ENCODE data around the gene SLC13A2. TPM values are rescaled to one million over a fixed set of nuclear protein-coding genes. Genes with fewer than 3 reads are reported as not detected.

Gene SLC13A2
- total and polyA plus RNA-seq, 11 donors, result 0.03 TPM; not detected in 10

DNA sequence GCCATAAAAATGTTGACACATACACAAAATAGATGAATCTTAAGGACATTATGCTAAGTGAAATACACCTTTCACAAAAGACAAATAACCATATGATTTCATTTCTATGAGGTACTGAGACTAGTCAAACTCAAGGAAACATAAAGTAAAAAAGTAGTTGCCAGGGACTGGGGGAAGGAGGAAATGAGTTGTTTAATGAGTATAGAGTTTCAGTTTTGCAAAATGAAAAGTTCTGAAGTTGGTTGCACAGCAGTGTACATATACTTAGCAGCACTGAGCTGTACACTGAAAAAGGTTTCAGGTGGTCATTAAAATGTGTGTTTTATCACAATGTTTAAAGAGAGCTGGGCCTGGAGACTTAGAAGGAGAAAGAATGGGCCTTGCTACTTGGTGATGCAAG is 4.7 kb upstream of the SLC13A2 start:
- Histone ChIP-seq H3K27ac (no peak overlapping the region), H3K9me3 (no peaks in the 10 kb centered on the region), H3K27me3 (peaks cover 0 to 18% (median 0%) of the 10 kb centered on the region in 9 donors), H3K36me3 (no peaks in the 10 kb centered on the region), H3K4me1 (peaks cover 0 to 15% (median 0%) of the 10 kb centered on the region in 12 donors), H3K4me3 (no peak overlapping the region)
- DNase-seq, result no peak
- intact Hi-C loops (cut with DNase I), result no loop called here
- TF ChIP-seq POLR2A (IDR thresholded peaks at IDR 0.05), result no peak
- no peak for ATAC-seq

DNA sequence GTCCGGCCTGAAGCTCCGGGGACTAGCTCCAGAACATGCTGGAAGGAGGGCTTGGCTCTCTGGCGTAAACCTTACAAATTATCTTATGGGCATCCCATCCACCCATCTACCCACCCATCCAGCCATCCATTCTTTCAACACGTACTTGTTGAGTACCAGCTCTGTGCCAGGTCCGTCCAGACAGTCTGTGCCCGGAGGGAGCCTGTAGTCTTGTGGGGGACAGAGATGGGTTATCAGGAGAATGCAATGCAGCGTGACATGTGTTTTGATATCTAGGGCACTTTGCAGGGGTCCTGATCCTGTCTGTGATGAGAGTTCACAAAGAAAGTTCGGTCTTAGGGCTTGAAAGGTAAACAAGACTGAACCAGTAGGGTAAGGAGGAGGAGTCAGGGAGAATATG is 4.1 kb upstream of the SLC13A2 start:
- TF ChIP-seq POLR2A (IDR thresholded peaks at IDR 0.05), result no peak
- TF ChIP-seq, protein P1, sequence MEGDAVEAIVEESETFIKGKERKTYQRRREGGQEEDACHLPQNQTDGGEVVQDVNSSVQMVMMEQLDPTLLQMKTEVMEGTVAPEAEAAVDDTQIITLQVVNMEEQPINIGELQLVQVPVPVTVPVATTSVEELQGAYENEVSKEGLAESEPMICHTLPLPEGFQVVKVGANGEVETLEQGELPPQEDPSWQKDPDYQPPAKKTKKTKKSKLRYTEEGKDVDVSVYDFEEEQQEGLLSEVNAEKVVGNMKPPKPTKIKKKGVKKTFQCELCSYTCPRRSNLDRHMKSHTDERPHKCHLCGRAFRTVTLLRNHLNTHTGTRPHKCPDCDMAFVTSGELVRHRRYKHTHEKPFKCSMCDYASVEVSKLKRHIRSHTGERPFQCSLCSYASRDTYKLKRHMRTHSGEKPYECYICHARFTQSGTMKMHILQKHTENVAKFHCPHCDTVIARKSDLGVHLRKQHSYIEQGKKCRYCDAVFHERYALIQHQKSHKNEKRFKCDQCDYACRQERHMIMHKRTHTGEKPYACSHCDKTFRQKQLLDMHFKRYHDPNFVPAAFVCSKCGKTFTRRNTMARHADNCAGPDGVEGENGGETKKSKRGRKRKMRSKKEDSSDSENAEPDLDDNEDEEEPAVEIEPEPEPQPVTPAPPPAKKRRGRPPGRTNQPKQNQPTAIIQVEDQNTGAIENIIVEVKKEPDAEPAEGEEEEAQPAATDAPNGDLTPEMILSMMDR (IDR thresholded peaks at IDR 0.05), result no peak
- 55 to 78% (median 64%) methylated on average over 8 of the region's 8 CpGs for WGBS, 4 donors
- H3K27me3 ChIP-seq, result peaks cover 0 to 18% (median 0%) of the 10 kb centered on the region in 9 donors

DNA sequence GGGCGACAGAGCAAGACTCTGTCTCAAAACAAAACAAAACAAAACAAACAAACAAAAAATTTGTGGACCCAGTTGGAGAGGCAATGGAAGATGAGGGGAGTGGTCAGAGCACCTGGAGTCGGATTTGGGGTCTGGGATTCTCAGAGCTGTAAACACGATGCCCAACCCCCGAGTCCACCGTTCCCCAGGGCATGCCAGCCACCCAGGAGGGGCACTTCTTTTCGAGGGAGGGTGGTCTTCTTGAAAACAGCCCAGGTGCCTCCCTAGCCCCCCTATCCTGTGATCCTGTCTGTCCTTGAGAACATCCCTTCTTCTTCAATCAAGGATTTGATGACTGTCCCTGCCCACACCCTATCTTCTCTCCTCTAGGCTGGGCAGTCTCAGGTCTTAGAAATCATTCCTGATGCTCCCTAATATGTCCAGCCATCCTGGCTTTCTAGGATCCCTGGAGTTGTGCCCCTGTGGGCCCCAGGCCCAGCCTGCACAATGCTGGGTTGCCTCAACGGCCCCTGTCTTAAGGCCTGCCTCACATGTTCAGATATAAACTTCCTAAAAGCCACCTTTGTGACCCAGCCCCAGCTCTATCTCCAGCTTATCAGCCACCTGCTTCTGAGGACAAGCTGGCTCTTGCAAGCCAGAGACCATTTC is 3.1 kb upstream of the SLC13A2 start:
- WGBS, 4 donors, result 70 to 81% (median 78%) methylated on average over 7 of the region's 7 CpGs
- intact Hi-C loops (cut with DNase I), result loop anchor here in 1 of 10 donors (10.0 kb wide), 1 partner anchor 56 kb away; no protein-coding TSS in a partner anchor

More for the DNA sequence above, 4.1 kb upstream of the SLC13A2 start:
- Histone ChIP-seq H3K36me3 (no peaks in the 10 kb centered on the region), H3K4me3 (no peak overlapping the region), H3K27ac (no peak overlapping the region), H3K4me1 (peaks cover 0 to 15% (median 0%) of the 10 kb centered on the region in 12 donors), H3K9me3 (no peaks in the 10 kb centered on the region)
- DNase-seq, result no peak
- intact Hi-C loops (cut with DNase I), result no loop called here
- ATAC-seq, result no peak

DNA sequence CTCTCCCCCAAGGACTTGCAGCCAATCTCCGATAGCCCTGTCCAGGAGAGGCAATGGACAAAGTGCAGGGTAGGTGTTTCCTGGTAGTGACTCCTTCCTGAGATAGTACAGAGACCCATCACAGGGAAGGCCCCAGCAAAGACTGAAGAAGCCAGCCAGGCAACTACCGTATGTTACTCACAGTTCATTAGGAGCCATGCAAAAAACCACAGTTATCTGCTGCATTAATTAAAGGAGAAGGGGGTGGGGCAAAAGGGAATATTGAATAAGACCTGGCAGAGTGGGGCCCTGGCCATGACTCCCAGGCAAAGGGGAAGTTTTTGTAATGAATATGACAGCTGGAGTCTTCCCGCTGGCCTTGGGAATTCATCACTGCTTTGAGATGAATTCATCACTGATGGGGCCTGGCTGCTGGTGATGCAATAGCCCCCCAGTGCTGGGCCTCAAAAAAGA is 2.5 kb upstream of the SLC13A2 start:
- 48 to 66% (median 52%) methylated on average over 3 of the region's 3 CpGs for WGBS, 4 donors
- H3K4me3 ChIP-seq, result no peak overlapping the region
- H3K4me1 ChIP-seq, result peaks cover 0 to 15% (median 0%) of the 10 kb centered on the region in 12 donors
- no peak overlapping the region for H3K27ac ChIP-seq
- H3K27me3 ChIP-seq, result peaks cover 0 to 4% (median 0%) of the 10 kb centered on the region in 9 donors
- no peaks in the 10 kb centered on the region for H3K36me3 ChIP-seq
- intact Hi-C loops (cut with DNase I), result loop anchor here in 1 of 10 donors (10.0 kb wide), 1 partner anchor 56 kb away; no protein-coding TSS in a partner anchor
- TF ChIP-seq, protein P1 (IDR thresholded peaks at IDR 0.05), result no peak
- TF ChIP-seq POLR2A (IDR thresholded peaks at IDR 0.05), result no peak
- no peak for ATAC-seq
- H3K9me3 ChIP-seq, result no peaks in the 10 kb centered on the region
- DNase-seq, result no peak

More for the DNA sequence above, 3.1 kb upstream of the SLC13A2 start:
- no peak overlapping the region for H3K27ac ChIP-seq
- no peak for DNase-seq
- H3K27me3 ChIP-seq, result peaks cover 0 to 10% (median 0%) of the 10 kb centered on the region in 9 donors
- no peaks in the 10 kb centered on the region for H3K9me3 ChIP-seq
- no peaks in the 10 kb centered on the region for H3K36me3 ChIP-seq
- H3K4me1 ChIP-seq, result peaks cover 0 to 15% (median 0%) of the 10 kb centered on the region in 12 donors
- no peak overlapping the region for H3K4me3 ChIP-seq
- ATAC-seq, result no peak
- TF ChIP-seq POLR2A (IDR thresholded peaks at IDR 0.05), result no peak
- TF ChIP-seq, protein P1 (IDR thresholded peaks at IDR 0.05), result no peak

Measured in heart left ventricle (tissue), 16 donors.